ENCODE results near the gene NUDT15.

- no peak for TF ChIP-seq REST (IDR thresholded peaks at IDR 0.05; ENCODE audit: borderline replicate concordance)
- no peak for TF ChIP-seq EZH2 (IDR thresholded peaks at IDR 0.05; ENCODE audit: borderline replicate concordance, insufficient read depth, low read length, poor library complexity, severe bottlenecking)
- no peak for TF ChIP-seq TAF1 (IDR thresholded peaks at IDR 0.05; ENCODE audit: low read depth)
- TF ChIP-seq EP300 (conservative IDR thresholded peaks at IDR 0.05; ENCODE audit: poor library complexity, severe bottlenecking): no peak
- TF ChIP-seq RAD21 (conservative IDR thresholded peaks at IDR 0.05): no peak
- TF ChIP-seq POLR2AphosphoS5 (IDR thresholded peaks at IDR 0.05): no peak
- no peak for TF ChIP-seq CTCF (IDR thresholded peaks at IDR 0.05; ENCODE audit: poor library complexity, severe bottlenecking)
These were observed 17.1 kb downstream of the NUDT15 start for GRCh38 chr13:48054601-48055000.
